Caco-2 (cell line): ENCODE measurements around the gene KRTCAP2. TPM values are rescaled to one million over a fixed set of nuclear protein-coding genes. Genes with fewer than 3 reads are reported as not detected.
A peak's percentile ranks its signal among the peaks of the same experiment; 100 is the strongest.

Experiments used
- BruUV-seq: library from RNA; stranded (reverse); fragments of 400-500 nt; replicated peaks from 2 replicates; lab custom pipeline; 2021; lab: Mats Ljungman, UMichigan
- CTCF ChIA-PET: fragments of 300-600 bp; sonication (Branson Sonifier 250); formaldehyde crosslinking; loops from one replicate; lab custom pipeline; 2022; ENCODE audit warnings: antibody characterized with exemption; lab: Charles Lee
- POLR2A ChIA-PET: fragments of 300-600 bp; sonication (Branson Sonifier 250); formaldehyde crosslinking; loops from one replicate; lab custom pipeline; 2022; ENCODE audit warnings: antibody characterized with exemption; lab: Charles Lee
- DNase-seq, 2 experiments: peaks; one replicate each; pipeline versions ENCODE4 v3.0.0 to v3.0.0-alpha.2; 2020 to 2022
- H3K27me3 ChIP-seq: replicated peaks from 2 replicates; pipeline ENCODE4 v1.6.0; 2011; ENCODE audit warnings: low read length; ENCODE audit not compliant: control insufficient read depth, insufficient read depth
- H3K36me3 ChIP-seq: 2 replicates; pipeline ENCODE4 v1.5.1; 2011; ENCODE audit warnings: low read length; ENCODE audit not compliant: control insufficient read depth, insufficient read depth
- H3K4me1 ChIP-seq: fragments of 250-450 bp; sonication (Bioruptor Pico); 2 replicates; pipeline ENCODE4 v1.5.1; 2020; ENCODE audit warnings: mild to moderate bottlenecking
- H3K4me3 ChIP-seq: 2 replicates; pipeline ENCODE4 v1.5.1; 2011; ENCODE audit warnings: low read depth, mild to moderate bottlenecking, control low read depth, low read length
- H3K9me3 ChIP-seq: fragments of 250-450 bp; sonication (Bioruptor Pico); 2 replicates; pipeline ENCODE4 v1.5.1; 2020; ENCODE audit warnings: mild to moderate bottlenecking, moderate library complexity
- H3K27ac Mint-ChIP-seq: one replicate; pipeline ENCODE4 v1.8.0; 2022; ENCODE audit warnings: mixed read lengths; ENCODE audit not compliant: unreplicated experiment
- H3K27me3 Mint-ChIP-seq: one replicate; pipeline ENCODE4 v1.8.0; 2022; ENCODE audit warnings: mixed read lengths; ENCODE audit not compliant: insufficient read depth, unreplicated experiment
- H3K36me3 Mint-ChIP-seq: one replicate; pipeline ENCODE4 v1.8.0; 2022; ENCODE audit warnings: mild to moderate bottlenecking, mixed read lengths; ENCODE audit not compliant: insufficient read depth, unreplicated experiment
- H3K4me1 Mint-ChIP-seq: one replicate; pipeline ENCODE4 v1.8.0; 2022; ENCODE audit warnings: low read depth, mixed read lengths; ENCODE audit not compliant: unreplicated experiment
- H3K4me3 Mint-ChIP-seq: one replicate; pipeline ENCODE4 v1.8.0; 2022; ENCODE audit warnings: mild to moderate bottlenecking, moderate library complexity, mixed read lengths; ENCODE audit not compliant: unreplicated experiment
- H3K9me3 Mint-ChIP-seq: one replicate; pipeline ENCODE4 v1.8.0; 2022; ENCODE audit warnings: mixed read lengths; ENCODE audit not compliant: unreplicated experiment
- intact Hi-C: fragments of 100-400 bp; cut with micrococcal nuclease; formaldehyde crosslinking; loops from one replicate; pipeline ENCODE4 v1.10.0; 2022; ENCODE audit not compliant: unreplicated experiment
- total RNA-seq: library from RNA; stranded (reverse); gene quantifications from 2 replicates; pipeline ENCODE4 v1.2.3, GENCODE V29; 2022
- TF ChIP-seq, protein P1 (sequence below), 2 experiments: fragments of 200-600 bp in 1 of 2; IDR thresholded peaks; 1 replicate in 1 of 2; 2 replicates in 1 of 2; pipeline versions ENCODE4 v1.5.1 to v1.8.0; 2011 to 2022; ENCODE audit warnings: antibody characterized with exemption in 1 of 2, control low read depth in 1 of 2, inconsistent platforms in 1 of 2, low read depth in 1 of 2, low read length in 1 of 2, mild to moderate bottlenecking in 1 of 2, moderate library complexity in 1 of 2; ENCODE audit not compliant: insufficient read depth in 1 of 2, severe bottlenecking in 1 of 2, unreplicated experiment in 1 of 2

The KRTCAP2 gene
- total RNA-seq, 1 experiment from 2014 or later, result 215 TPM

DNA sequence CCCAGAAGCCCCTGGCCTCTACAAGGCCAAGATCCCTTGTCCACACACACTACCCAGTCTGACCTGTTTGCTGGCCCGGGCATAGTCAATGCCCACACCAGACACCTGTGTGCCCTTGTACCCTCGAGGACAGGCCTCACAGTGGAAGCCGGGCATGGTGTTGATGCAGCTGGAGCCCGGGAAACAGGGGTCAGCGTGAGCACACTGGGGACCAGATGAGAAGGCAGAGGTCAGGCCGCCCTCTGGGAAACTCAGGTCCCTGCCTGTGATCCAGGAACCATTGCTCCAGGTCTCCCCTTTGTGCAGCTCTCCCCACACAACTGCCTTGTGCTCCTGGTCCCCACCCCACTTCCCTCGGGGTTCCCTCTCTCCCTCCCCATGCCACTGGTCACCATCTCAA, 29.1 kb upstream of the KRTCAP2 start:
- Mint-ChIP-seq H3K9me3 (no peaks in the 10 kb centered on the region), H3K27ac (no peak overlapping the region), H3K4me1 (peaks cover 5% of the 10 kb centered on the region), H3K27me3 (peaks cover 3% of the 10 kb centered on the region), H3K36me3 (no peaks in the 10 kb centered on the region), H3K4me3 (no peak overlapping the region)
- Histone ChIP-seq H3K9me3 (no peaks in the 10 kb centered on the region), H3K27me3 (no peaks in the 10 kb centered on the region), H3K4me1 (peaks cover 6% of the 10 kb centered on the region), H3K4me3 (no peak overlapping the region), H3K36me3 (no peaks in the 10 kb centered on the region)
- ChIA-PET POLR2A (no interaction called here), CTCF (interaction anchor here (0.7 kb wide), 1 partner anchor 17 kb away, joined by 3 read pairs; no protein-coding TSS in a partner anchor)
- BruUV-seq, result no TSS peak
- no peak for DNase-seq
- intact Hi-C loops, result no loop called here
- TF ChIP-seq, protein P1, sequence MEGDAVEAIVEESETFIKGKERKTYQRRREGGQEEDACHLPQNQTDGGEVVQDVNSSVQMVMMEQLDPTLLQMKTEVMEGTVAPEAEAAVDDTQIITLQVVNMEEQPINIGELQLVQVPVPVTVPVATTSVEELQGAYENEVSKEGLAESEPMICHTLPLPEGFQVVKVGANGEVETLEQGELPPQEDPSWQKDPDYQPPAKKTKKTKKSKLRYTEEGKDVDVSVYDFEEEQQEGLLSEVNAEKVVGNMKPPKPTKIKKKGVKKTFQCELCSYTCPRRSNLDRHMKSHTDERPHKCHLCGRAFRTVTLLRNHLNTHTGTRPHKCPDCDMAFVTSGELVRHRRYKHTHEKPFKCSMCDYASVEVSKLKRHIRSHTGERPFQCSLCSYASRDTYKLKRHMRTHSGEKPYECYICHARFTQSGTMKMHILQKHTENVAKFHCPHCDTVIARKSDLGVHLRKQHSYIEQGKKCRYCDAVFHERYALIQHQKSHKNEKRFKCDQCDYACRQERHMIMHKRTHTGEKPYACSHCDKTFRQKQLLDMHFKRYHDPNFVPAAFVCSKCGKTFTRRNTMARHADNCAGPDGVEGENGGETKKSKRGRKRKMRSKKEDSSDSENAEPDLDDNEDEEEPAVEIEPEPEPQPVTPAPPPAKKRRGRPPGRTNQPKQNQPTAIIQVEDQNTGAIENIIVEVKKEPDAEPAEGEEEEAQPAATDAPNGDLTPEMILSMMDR (IDR thresholded peaks at IDR 0.05; ENCODE audit: insufficient read depth in 1 of 2, low read depth in 1 of 2, low read length in 1 of 2, severe bottlenecking in 1 of 2, unreplicated experiment in 1 of 2), result no peak

GRCh38 chr1:155200920-155201319, 27.8 kb upstream of the KRTCAP2 start:
- H3K27me3 Mint-ChIP-seq, result peaks cover 3% of the 10 kb centered on the region
- Histone ChIP-seq H3K27me3 (no peaks in the 10 kb centered on the region), H3K4me3 (no peak overlapping the region), H3K4me1 (no peaks in the 10 kb centered on the region), H3K9me3 (no peaks in the 10 kb centered on the region), H3K36me3 (no peaks in the 10 kb centered on the region)
- H3K9me3 Mint-ChIP-seq, result no peaks in the 10 kb centered on the region
- CTCF ChIA-PET, result interaction anchor here (0.7 kb wide), 1 partner anchor 24 kb away, joined by 3 read pairs; no protein-coding TSS in a partner anchor
- TF ChIP-seq, protein P1 (IDR thresholded peaks at IDR 0.05; ENCODE audit: insufficient read depth in 1 of 2, low read depth in 1 of 2, low read length in 1 of 2, severe bottlenecking in 1 of 2, unreplicated experiment in 1 of 2), result no peak
- no peak overlapping the region for H3K4me3 Mint-ChIP-seq
- no peaks in the 10 kb centered on the region for H3K36me3 Mint-ChIP-seq
- POLR2A ChIA-PET, result no interaction called here
- no TSS peak for BruUV-seq
- H3K27ac Mint-ChIP-seq, result no peak overlapping the region
- no peaks in the 10 kb centered on the region for H3K4me1 Mint-ChIP-seq
- intact Hi-C loops, result no loop called here
- peak in 1 of 2 experiments; percentile 32 for DNase-seq

DNA sequence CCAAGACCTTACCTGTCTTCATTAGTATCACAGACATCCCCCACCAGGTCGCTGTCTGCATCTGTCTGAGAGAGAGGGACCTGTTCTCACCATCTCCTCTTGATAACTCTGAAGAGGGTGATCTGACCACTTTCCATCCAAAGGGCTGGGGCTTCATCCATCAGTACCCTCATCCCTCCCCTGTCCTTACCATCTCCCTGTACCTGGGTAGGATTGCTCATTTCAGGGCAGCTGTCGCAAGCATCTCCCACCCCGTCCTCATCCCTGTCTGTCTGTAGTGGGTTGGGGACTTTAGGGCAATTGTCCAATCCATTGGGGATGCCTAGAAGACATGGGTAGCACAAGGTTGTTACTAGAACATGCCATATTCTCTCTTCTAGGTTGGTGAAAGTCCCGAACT, 26.7 kb upstream of the KRTCAP2 start:
- H3K36me3 Mint-ChIP-seq, result peaks cover 8% of the 10 kb centered on the region
- H3K4me3 Mint-ChIP-seq, result no peak overlapping the region
- Histone ChIP-seq H3K27me3 (no peaks in the 10 kb centered on the region), H3K36me3 (no peaks in the 10 kb centered on the region), H3K4me1 (peaks cover 4% of the 10 kb centered on the region; the same call in 1 of the 2 replicates), H3K4me3 (no peak overlapping the region), H3K9me3 (no peaks in the 10 kb centered on the region)
- peaks cover 3% of the 10 kb centered on the region for H3K27me3 Mint-ChIP-seq
- TF ChIP-seq, protein P1 (IDR thresholded peaks at IDR 0.05; ENCODE audit: insufficient read depth in 1 of 2, low read depth in 1 of 2, low read length in 1 of 2, severe bottlenecking in 1 of 2, unreplicated experiment in 1 of 2), result no peak
- no peak for DNase-seq
- intact Hi-C loops, result no loop called here
- ChIA-PET POLR2A (no interaction called here), CTCF (no interaction called here)
- no peaks in the 10 kb centered on the region for H3K9me3 Mint-ChIP-seq
- H3K27ac Mint-ChIP-seq, result no peak overlapping the region
- H3K4me1 Mint-ChIP-seq, result peaks cover 7% of the 10 kb centered on the region
- BruUV-seq, result no TSS peak
